Activated T-helper 1 cell treated with anti-CD3 and anti-CD28 coated beads, Interleukin-12 subunit alpha, Interleukin-12 subunit beta, Interleukin-2, Interleukin-4 antibody, amounts not matched to agents 30 ng/mL and 10 ng/mL and 1 ng/mL, durations not matched to agents 14 hours and 24 hours and 36 hours (primary cell): ENCODE data around the gene ZNF423. TPM values are rescaled to one million over a fixed set of nuclear protein-coding genes. Genes with fewer than 3 reads are reported as not detected.

Experiments
- DNase-seq: peaks from one replicate; pipeline ENCODE4 v3.0.0; 2021; ENCODE audit warnings: low spot score
- H3K27ac Mint-ChIP-seq: one replicate; pipeline ENCODE4 v1.8.0; 2021; ENCODE audit warnings: mild to moderate bottlenecking, mixed read lengths
- H3K27me3 Mint-ChIP-seq: one replicate; pipeline ENCODE4 v1.8.0; 2022; ENCODE audit warnings: mild to moderate bottlenecking, moderate library complexity, mixed read lengths; ENCODE audit not compliant: insufficient read depth
- H3K36me3 Mint-ChIP-seq: one replicate; pipeline ENCODE4 v1.8.0; 2021; ENCODE audit warnings: low read depth, mixed read lengths
- H3K4me1 Mint-ChIP-seq: one replicate; pipeline ENCODE4 v1.8.0; 2021; ENCODE audit warnings: low read depth, mixed read lengths
- H3K4me3 Mint-ChIP-seq: one replicate; pipeline ENCODE4 v1.8.0; 2021; ENCODE audit warnings: mild to moderate bottlenecking, moderate library complexity, mixed read lengths
- H3K9me3 Mint-ChIP-seq: one replicate; pipeline ENCODE4 v1.8.0; 2021; ENCODE audit warnings: mixed read lengths
- intact Hi-C: fragments of 100-400 bp; cut with micrococcal nuclease; formaldehyde crosslinking; loops from one replicate; pipeline ENCODE4 v1.15.1; 2024
- total RNA-seq: library from RNA; stranded (reverse); gene quantifications from 2 replicates; pipeline ENCODE4 v1.2.3, GENCODE V29; 2022

ZNF423 gene
- total RNA-seq, 1 donor from 2014 or later = not detected

GRCh38 chr16:49473131-49473530 is 382.8 kb downstream of the ZNF423 start:
- no peaks in the 10 kb centered on the region for H3K9me3 Mint-ChIP-seq
- no peaks in the 10 kb centered on the region for H3K27me3 Mint-ChIP-seq
- no peak for DNase-seq
- H3K27ac Mint-ChIP-seq = no peak overlapping the region
- H3K4me3 Mint-ChIP-seq = no peak overlapping the region
- H3K4me1 Mint-ChIP-seq = no peaks in the 10 kb centered on the region
- no peaks in the 10 kb centered on the region for H3K36me3 Mint-ChIP-seq
- intact Hi-C loops = no loop called here

GRCh38 chr16:49472598-49472997 is 383.3 kb downstream of the ZNF423 start:
- H3K36me3 Mint-ChIP-seq = no peaks in the 10 kb centered on the region
- no peak for DNase-seq
- no peaks in the 10 kb centered on the region for H3K9me3 Mint-ChIP-seq
- no peaks in the 10 kb centered on the region for H3K27me3 Mint-ChIP-seq
- intact Hi-C loops = no loop called here
- no peak overlapping the region for H3K4me3 Mint-ChIP-seq
- H3K4me1 Mint-ChIP-seq = no peaks in the 10 kb centered on the region
- no peak overlapping the region for H3K27ac Mint-ChIP-seq

GRCh38 chr16:49471038-49471727 is 384.7 kb downstream of the ZNF423 start:
- H3K27ac Mint-ChIP-seq = no peak overlapping the region

DNA sequence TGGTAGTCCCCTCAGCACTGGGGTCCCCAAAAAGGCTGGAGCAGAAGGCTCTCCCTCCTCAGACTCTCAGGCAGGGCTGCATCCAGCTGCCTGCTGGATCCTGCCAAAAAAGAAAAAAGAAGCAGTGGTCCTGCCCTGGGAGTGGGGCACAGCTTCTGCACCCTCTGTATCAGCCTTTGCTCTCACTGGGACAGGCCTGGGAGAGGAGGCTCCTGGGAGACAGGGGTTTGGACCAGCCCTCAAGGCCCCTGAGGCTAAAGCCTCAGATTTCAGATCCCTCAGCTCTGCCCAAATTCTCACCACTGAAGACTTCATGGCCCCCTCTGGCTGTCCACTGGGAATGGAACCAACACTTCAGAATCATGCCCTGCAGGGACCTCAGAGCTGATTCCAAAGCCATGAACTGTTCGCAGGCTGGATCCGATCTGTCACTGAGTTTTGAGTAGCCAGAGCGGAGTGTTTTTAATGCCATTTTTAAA is 385.4 kb downstream of the ZNF423 start:
- no peaks in the 10 kb centered on the region for H3K27me3 Mint-ChIP-seq
- H3K27ac Mint-ChIP-seq = no peak overlapping the region
- intact Hi-C loops = no loop called here
- H3K4me3 Mint-ChIP-seq = no peak overlapping the region
- no peak for DNase-seq
- no peaks in the 10 kb centered on the region for H3K9me3 Mint-ChIP-seq
- H3K4me1 Mint-ChIP-seq = no peaks in the 10 kb centered on the region
- H3K36me3 Mint-ChIP-seq = no peaks in the 10 kb centered on the region

More at GRCh38 chr16:49471038-49471727, 384.7 kb downstream of the ZNF423 start:
- Mint-ChIP-seq H3K4me3 (no peak overlapping the region), H3K4me1 (no peaks in the 10 kb centered on the region), H3K9me3 (no peaks in the 10 kb centered on the region), H3K36me3 (no peaks in the 10 kb centered on the region), H3K27me3 (no peaks in the 10 kb centered on the region)
- DNase-seq = no peak
- intact Hi-C loops = no loop called here

- no peaks in the 10 kb centered on the region for H3K4me1 Mint-ChIP-seq
- intact Hi-C loops = no loop called here
- H3K27ac Mint-ChIP-seq = no peak overlapping the region
- no peaks in the 10 kb centered on the region for H3K9me3 Mint-ChIP-seq
- no peak for DNase-seq
- H3K27me3 Mint-ChIP-seq = no peaks in the 10 kb centered on the region
- H3K4me3 Mint-ChIP-seq = no peak overlapping the region
- no peaks in the 10 kb centered on the region for H3K36me3 Mint-ChIP-seq
These were observed 385.9 kb downstream of the ZNF423 start for GRCh38 chr16:49469930-49470451.

GRCh38 chr16:49469311-49469670 is 386.6 kb downstream of the ZNF423 start:
- Mint-ChIP-seq H3K4me1 (peaks cover 5% of the 10 kb centered on the region), H3K36me3 (no peaks in the 10 kb centered on the region), H3K27ac (no peak overlapping the region), H3K4me3 (no peak overlapping the region), H3K9me3 (no peaks in the 10 kb centered on the region), H3K27me3 (peaks cover 2% of the 10 kb centered on the region)
- DNase-seq = no peak
- intact Hi-C loops = no loop called here

GRCh38 chr16:49468611-49469310 is 387.2 kb downstream of the ZNF423 start:
- intact Hi-C loops = no loop called here
- H3K9me3 Mint-ChIP-seq = no peaks in the 10 kb centered on the region
- H3K27me3 Mint-ChIP-seq = peaks cover 2% of the 10 kb centered on the region
- peaks cover 10% of the 10 kb centered on the region for H3K4me1 Mint-ChIP-seq
- DNase-seq = no peak
- H3K4me3 Mint-ChIP-seq = no peak overlapping the region
- no peaks in the 10 kb centered on the region for H3K36me3 Mint-ChIP-seq
- H3K27ac Mint-ChIP-seq = no peak overlapping the region

- Mint-ChIP-seq H3K9me3 (no peaks in the 10 kb centered on the region), H3K27ac (no peak overlapping the region)
These were observed 388.2 kb downstream of the ZNF423 start for GRCh38 chr16:49467540-49468372.

GRCh38 chr16:49466881-49467280 is 389.0 kb downstream of the ZNF423 start:
- Mint-ChIP-seq H3K27me3 (peaks cover 2% of the 10 kb centered on the region), H3K9me3 (no peaks in the 10 kb centered on the region), H3K4me3 (no peak overlapping the region), H3K27ac (no peak overlapping the region), H3K4me1 (peaks cover 29% of the 10 kb centered on the region), H3K36me3 (no peaks in the 10 kb centered on the region)
- intact Hi-C loops = no loop called here
- DNase-seq = no peak

More at GRCh38 chr16:49467540-49468372, 388.2 kb downstream of the ZNF423 start:
- DNase-seq = no peak
- no peaks in the 10 kb centered on the region for H3K36me3 Mint-ChIP-seq
- intact Hi-C loops = no loop called here
- no peak overlapping the region for H3K4me3 Mint-ChIP-seq
- peaks cover 2% of the 10 kb centered on the region for H3K27me3 Mint-ChIP-seq
- peaks cover 20% of the 10 kb centered on the region for H3K4me1 Mint-ChIP-seq

DNA sequence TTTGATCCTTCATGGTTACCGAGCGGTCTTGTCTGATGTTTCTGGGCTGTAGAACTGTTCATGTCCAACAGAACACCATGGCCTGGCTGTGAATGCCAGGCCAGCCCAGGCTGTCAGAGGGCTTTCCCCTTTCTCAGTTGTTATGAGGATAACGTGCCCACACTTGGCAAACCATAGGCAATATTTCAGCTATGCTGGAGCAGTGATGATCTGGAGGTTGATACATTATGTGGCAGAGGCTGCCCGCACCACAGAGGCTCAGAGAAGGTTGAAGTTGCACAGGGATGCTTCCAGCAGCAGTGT is 389.4 kb downstream of the ZNF423 start:
- Mint-ChIP-seq H3K4me3 (no peak overlapping the region), H3K9me3 (no peaks in the 10 kb centered on the region), H3K27me3 (peaks cover 2% of the 10 kb centered on the region), H3K4me1 (peaks cover 30% of the 10 kb centered on the region), H3K36me3 (no peaks in the 10 kb centered on the region), H3K27ac (no peak overlapping the region)
- intact Hi-C loops = no loop called here
- DNase-seq = no peak

GRCh38 chr16:49465661-49466528 is 390.0 kb downstream of the ZNF423 start:
- Mint-ChIP-seq H3K4me3 (no peak overlapping the region), H3K9me3 (no peaks in the 10 kb centered on the region), H3K27ac (no peak overlapping the region), H3K27me3 (peaks cover 2% of the 10 kb centered on the region), H3K36me3 (no peaks in the 10 kb centered on the region), H3K4me1 (peaks cover 30% of the 10 kb centered on the region)
- intact Hi-C loops = no loop called here
- DNase-seq = no peak

- peaks cover 2% of the 10 kb centered on the region for H3K27me3 Mint-ChIP-seq
- H3K27ac Mint-ChIP-seq = no peak overlapping the region
- no peaks in the 10 kb centered on the region for H3K9me3 Mint-ChIP-seq
- H3K4me1 Mint-ChIP-seq = peaks cover 30% of the 10 kb centered on the region
- DNase-seq = no peak
- H3K4me3 Mint-ChIP-seq = no peak overlapping the region
- intact Hi-C loops = no loop called here
- H3K36me3 Mint-ChIP-seq = no peaks in the 10 kb centered on the region
These were observed 390.9 kb downstream of the ZNF423 start for GRCh38 chr16:49464877-49465504.
